PC-3 (cell line): ENCODE results near the gene SIX2.

Source experiments
- EZH2 ChIP-seq: fragments of 300-600 bp; sonication (generic); IDR thresholded peaks from one replicate; pipeline ENCODE4 v1.6.1; 2017; ENCODE audit warnings: antibody characterized with exemption, mild to moderate bottlenecking, low read length; ENCODE audit not compliant: unreplicated experiment
- EZH2phosphoT487 ChIP-seq: fragments of 300-600 bp; sonication (generic); IDR thresholded peaks from 2 replicates; pipeline ENCODE4 v1.6.1; 2018; ENCODE audit warnings: mild to moderate bottlenecking, antibody characterized with exemption, low read length, borderline replicate concordance
- TF ChIP-seq, protein P1 (sequence below): fragments of 300-600 bp; sonication (generic); conservative IDR thresholded peaks from 2 replicates; pipeline ENCODE4 v1.5.1; 2017; ENCODE audit warnings: antibody characterized with exemption, low read depth, mild to moderate bottlenecking, low read length

GRCh38 chr2:45040786-45041185, 31.5 kb upstream of the SIX2 start:
- TF ChIP-seq, protein P1, sequence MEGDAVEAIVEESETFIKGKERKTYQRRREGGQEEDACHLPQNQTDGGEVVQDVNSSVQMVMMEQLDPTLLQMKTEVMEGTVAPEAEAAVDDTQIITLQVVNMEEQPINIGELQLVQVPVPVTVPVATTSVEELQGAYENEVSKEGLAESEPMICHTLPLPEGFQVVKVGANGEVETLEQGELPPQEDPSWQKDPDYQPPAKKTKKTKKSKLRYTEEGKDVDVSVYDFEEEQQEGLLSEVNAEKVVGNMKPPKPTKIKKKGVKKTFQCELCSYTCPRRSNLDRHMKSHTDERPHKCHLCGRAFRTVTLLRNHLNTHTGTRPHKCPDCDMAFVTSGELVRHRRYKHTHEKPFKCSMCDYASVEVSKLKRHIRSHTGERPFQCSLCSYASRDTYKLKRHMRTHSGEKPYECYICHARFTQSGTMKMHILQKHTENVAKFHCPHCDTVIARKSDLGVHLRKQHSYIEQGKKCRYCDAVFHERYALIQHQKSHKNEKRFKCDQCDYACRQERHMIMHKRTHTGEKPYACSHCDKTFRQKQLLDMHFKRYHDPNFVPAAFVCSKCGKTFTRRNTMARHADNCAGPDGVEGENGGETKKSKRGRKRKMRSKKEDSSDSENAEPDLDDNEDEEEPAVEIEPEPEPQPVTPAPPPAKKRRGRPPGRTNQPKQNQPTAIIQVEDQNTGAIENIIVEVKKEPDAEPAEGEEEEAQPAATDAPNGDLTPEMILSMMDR = no peak
- no peak for TF ChIP-seq EZH2phosphoT487
- TF ChIP-seq EZH2 = no peak
